Neural cell (in vitro differentiated cells): ENCODE data around the gene RETN.

Experiments
- CTCF ChIP-seq: fragments of 450-650 bp; IDR thresholded peaks from 2 replicates; pipeline ENCODE4 v1.5.1; 2014; ENCODE audit warnings: antibody characterized with exemption, mild to moderate bottlenecking, moderate library complexity; ENCODE audit not compliant: poor library complexity, severe bottlenecking
- EP300 ChIP-seq: fragments of 450-650 bp; conservative IDR thresholded peaks from 2 replicates; pipeline ENCODE4 v1.6.1; 2014; ENCODE audit warnings: antibody characterized with exemption, mild to moderate bottlenecking, moderate library complexity; ENCODE audit not compliant: poor library complexity, severe bottlenecking
- EZH2 ChIP-seq: fragments of 200-600, 300-800 bp; shearing (Covaris generic), sonication (generic); IDR thresholded peaks from 2 replicates; pipeline ENCODE4 v1.6.1; 2014; ENCODE audit warnings: antibody characterized with exemption, low read length, borderline replicate concordance, mild to moderate bottlenecking; ENCODE audit not compliant: insufficient read depth, poor library complexity, severe bottlenecking
- MXI1 ChIP-seq: fragments of 450-650 bp; conservative IDR thresholded peaks from 2 replicates; pipeline ENCODE4 v1.6.1; 2014; ENCODE audit warnings: antibody characterized with exemption, mild to moderate bottlenecking; ENCODE audit not compliant: poor library complexity, severe bottlenecking

- TF ChIP-seq CTCF (no peak), EZH2 (no peak), EP300 (no peak), MXI1 (no peak)
Measured at GRCh38 chr19:7637374-7638256, 31.2 kb upstream of the RETN start.
